DND-41 (cell line): ENCODE measurements around the gene CEP131.

Experiments used
- CTCF ChIP-seq: IDR thresholded peaks from 2 replicates; pipeline ENCODE4 v1.5.1; 2012; ENCODE audit warnings: borderline replicate concordance, low read length, moderate library complexity, mild to moderate bottlenecking; ENCODE audit not compliant: poor library complexity, severe bottlenecking; ENCODE audit errors: extremely low read depth
- EZH2 ChIP-seq: IDR thresholded peaks from 3 replicates; pipeline ENCODE4 v1.6.1; 2012; ENCODE audit warnings: borderline replicate concordance, low read depth, mild to moderate bottlenecking, moderate library complexity, low read length, inconsistent platforms; ENCODE audit not compliant: severe bottlenecking

GRCh38 chr17:81150377-81151077 lies 72.2 kb downstream of the CEP131 start:
- TF ChIP-seq CTCF (no peak), EZH2 (no peak)
